Measurements from ENCODE around the gene CD44. TPM values are rescaled to one million over a fixed set of nuclear protein-coding genes. Genes with fewer than 3 reads are reported as not detected.
A peak's percentile ranks its signal among the peaks of the same experiment; 100 is the strongest.

Gene CD44
- polyA plus RNA-seq, 1 of the 3 experiments (the other 2 are of a cell fraction), result 457 TPM

DNA sequence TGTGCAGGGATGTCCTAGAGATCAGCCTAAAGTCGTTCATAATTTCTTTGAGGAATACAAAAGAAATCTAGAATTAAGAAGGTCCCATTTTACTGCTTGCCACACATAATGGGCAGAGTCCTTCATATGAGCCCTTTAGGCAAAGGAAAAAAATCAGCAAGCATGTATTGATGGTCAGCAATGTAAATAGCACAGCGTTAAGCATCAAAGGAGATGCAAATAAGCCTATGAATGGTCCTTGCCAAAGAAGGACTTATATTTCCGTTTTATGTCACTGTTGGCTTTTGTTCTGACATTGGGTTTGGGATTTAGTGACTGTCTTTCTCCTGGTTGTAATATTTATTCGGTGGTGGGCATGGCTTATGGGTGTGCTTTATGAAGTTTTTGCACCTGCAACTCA lies 69.8 kb downstream of the CD44 start:
- Histone ChIP-seq H3F3A (replicated peaks; ENCODE audit: insufficient read depth) (peaks cover 85% of the 10 kb centered on the region), H3K9me3 (no peaks in the 10 kb centered on the region), H3K4me1 (ENCODE audit: control insufficient read depth in 1 of 2, insufficient read depth in 2 of 2, low read depth in 1 of 2, low read length in 1 of 2) (peaks cover 0 to 6% of the 10 kb centered on the region in 2 experiments; a peak in 1 of 4 replicates), H3K9me2 (no peaks in the 10 kb centered on the region), H3K9ac (no peak overlapping the region), H3K36me3 (replicated peaks in 1 of 2; ENCODE audit: control insufficient read depth in 1 of 2, insufficient read depth in 2 of 2, low read length in 1 of 2) (peaks cover 21 to 89% of the 10 kb centered on the region in 2 experiments), H4K20me1 (ENCODE audit: insufficient read depth) (no peaks in the 10 kb centered on the region), H3K27me3 (ENCODE audit: insufficient read depth) (no peaks in the 10 kb centered on the region), H2AFZ (ENCODE audit: low read depth) (no peak overlapping the region), H3K27ac (ENCODE audit: low read depth in 2 of 2, low read length in 1 of 2) (no peak overlapping the region), H3K79me2 (ENCODE audit: insufficient read depth) (peaks cover 89% of the 10 kb centered on the region), H3K4me3 (ENCODE audit: low read depth in 2 of 2, low read length in 1 of 2) (no peak overlapping the region), H3K4me2 (no peak overlapping the region)
- 82% methylated on average over 4 of the region's 4 CpGs for WGBS (ENCODE audit: low lambda C conversion rate)
- TF ChIP-seq TCF12 (IDR thresholded peaks at IDR 0.05), result no peak
- no peak for TF ChIP-seq MEF2A (IDR thresholded peaks at IDR 0.05; ENCODE audit: borderline replicate concordance, low read depth)
- TF ChIP-seq EP300 (IDR thresholded peaks at IDR 0.05; ENCODE audit: borderline replicate concordance in 1 of 2, low read depth in 1 of 2, low read length in 1 of 2), result no peak
- TF ChIP-seq, protein P1, sequence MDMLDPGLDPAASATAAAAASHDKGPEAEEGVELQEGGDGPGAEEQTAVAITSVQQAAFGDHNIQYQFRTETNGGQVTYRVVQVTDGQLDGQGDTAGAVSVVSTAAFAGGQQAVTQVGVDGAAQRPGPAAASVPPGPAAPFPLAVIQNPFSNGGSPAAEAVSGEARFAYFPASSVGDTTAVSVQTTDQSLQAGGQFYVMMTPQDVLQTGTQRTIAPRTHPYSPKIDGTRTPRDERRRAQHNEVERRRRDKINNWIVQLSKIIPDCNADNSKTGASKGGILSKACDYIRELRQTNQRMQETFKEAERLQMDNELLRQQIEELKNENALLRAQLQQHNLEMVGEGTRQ (IDR thresholded peaks at IDR 0.05; ENCODE audit: borderline replicate concordance, low read depth, low read length), result no peak
- no peak for DNase-seq
- ChIA-PET POLR2A (no interaction called here), CTCF (no interaction called here)

DNA sequence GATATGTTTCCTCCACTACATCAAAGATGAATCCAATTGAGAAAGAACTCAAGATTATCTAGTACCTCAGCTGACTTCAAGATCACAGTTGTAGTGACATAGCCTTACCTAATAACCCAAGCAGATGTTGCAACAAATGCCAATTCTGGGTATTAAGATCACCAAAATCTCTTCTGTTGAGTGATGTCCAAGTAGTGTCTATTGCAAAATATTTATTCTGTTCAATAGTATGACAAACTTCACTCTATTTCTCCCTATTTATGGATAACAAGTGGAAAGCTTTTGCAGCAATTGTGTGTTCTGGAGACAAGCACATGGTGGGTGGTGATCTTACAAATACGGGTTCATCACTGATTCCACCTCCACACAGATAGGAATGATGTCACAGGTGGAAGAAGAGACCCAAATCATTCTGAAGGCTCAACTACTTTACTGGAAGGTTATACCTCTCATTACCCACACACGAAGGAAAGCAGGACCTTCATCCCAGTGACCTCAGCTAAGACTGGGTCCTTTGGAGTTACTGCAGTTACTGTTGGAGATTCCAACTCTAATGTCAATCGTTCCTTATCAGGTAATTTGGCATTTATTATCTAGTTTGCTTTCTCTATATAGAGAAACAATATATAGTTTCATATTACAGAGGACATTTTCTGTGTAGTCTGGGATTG lies 72.0 kb downstream of the CD44 start:
- CTCF ChIA-PET, result no interaction called here
- TF ChIP-seq POLR2AphosphoS5 (IDR thresholded peaks at IDR 0.05; ENCODE audit: low read depth, low read length), result no peak
- TF ChIP-seq, protein P2, sequence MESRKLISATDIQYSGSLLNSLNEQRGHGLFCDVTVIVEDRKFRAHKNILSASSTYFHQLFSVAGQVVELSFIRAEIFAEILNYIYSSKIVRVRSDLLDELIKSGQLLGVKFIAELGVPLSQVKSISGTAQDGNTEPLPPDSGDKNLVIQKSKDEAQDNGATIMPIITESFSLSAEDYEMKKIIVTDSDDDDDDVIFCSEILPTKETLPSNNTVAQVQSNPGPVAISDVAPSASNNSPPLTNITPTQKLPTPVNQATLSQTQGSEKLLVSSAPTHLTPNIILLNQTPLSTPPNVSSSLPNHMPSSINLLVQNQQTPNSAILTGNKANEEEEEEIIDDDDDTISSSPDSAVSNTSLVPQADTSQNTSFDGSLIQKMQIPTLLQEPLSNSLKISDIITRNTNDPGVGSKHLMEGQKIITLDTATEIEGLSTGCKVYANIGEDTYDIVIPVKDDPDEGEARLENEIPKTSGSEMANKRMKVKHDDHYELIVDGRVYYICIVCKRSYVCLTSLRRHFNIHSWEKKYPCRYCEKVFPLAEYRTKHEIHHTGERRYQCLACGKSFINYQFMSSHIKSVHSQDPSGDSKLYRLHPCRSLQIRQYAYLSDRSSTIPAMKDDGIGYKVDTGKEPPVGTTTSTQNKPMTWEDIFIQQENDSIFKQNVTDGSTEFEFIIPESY (IDR thresholded peaks at IDR 0.05; ENCODE audit: borderline replicate concordance, low read depth), result no peak
- TF ChIP-seq NRF1 (IDR thresholded peaks at IDR 0.05; ENCODE audit: low read depth, low read length), result no peak
- no peak for TF ChIP-seq EZH2phosphoT487 (IDR thresholded peaks at IDR 0.05; ENCODE audit: borderline replicate concordance, low read depth)
- TF ChIP-seq TCF12 (IDR thresholded peaks at IDR 0.05), result no peak
- TF ChIP-seq, protein P3, sequence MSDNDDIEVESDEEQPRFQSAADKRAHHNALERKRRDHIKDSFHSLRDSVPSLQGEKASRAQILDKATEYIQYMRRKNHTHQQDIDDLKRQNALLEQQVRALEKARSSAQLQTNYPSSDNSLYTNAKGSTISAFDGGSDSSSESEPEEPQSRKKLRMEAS (IDR thresholded peaks at IDR 0.05; ENCODE audit: low read depth), result no peak
- no peak for TF ChIP-seq RFX5 (IDR thresholded peaks at IDR 0.05; ENCODE audit: low read length)
- TF ChIP-seq, protein P4, sequence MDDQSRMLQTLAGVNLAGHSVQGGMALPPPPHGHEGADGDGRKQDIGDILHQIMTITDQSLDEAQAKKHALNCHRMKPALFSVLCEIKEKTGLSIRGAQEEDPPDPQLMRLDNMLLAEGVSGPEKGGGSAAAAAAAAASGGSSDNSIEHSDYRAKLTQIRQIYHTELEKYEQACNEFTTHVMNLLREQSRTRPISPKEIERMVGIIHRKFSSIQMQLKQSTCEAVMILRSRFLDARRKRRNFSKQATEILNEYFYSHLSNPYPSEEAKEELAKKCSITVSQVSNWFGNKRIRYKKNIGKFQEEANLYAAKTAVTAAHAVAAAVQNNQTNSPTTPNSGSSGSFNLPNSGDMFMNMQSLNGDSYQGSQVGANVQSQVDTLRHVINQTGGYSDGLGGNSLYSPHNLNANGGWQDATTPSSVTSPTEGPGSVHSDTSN (IDR thresholded peaks at IDR 0.05), result no peak
- no peak for TF ChIP-seq TAF1 (IDR thresholded peaks at IDR 0.05; ENCODE audit: borderline replicate concordance, low read depth, low read length)
- Histone ChIP-seq H3K4me3 (ENCODE audit: low read depth in 2 of 2, low read length in 1 of 2) (no peak overlapping the region), H3K9me3 (no peaks in the 10 kb centered on the region), H3K4me1 (ENCODE audit: control insufficient read depth in 1 of 2, insufficient read depth in 2 of 2, low read depth in 1 of 2, low read length in 1 of 2) (peaks cover 0 to 17% of the 10 kb centered on the region in 2 experiments; a peak in 2 of 4 replicates), H3K27me3 (ENCODE audit: insufficient read depth) (no peaks in the 10 kb centered on the region), H3K9me2 (no peaks in the 10 kb centered on the region), H3K79me2 (ENCODE audit: insufficient read depth) (peaks cover 79% of the 10 kb centered on the region), H3F3A (replicated peaks; ENCODE audit: insufficient read depth) (peaks cover 80% of the 10 kb centered on the region), H2AFZ (ENCODE audit: low read depth) (no peak overlapping the region), H3K36me3 (replicated peaks in 1 of 2; ENCODE audit: control insufficient read depth in 1 of 2, insufficient read depth in 2 of 2, low read length in 1 of 2) (peaks cover 8 to 77% of the 10 kb centered on the region in 2 experiments), H3K4me2 (no peak overlapping the region), H3K27ac (ENCODE audit: low read depth in 2 of 2, low read length in 1 of 2) (0 out of 4 replicates have a peak overlapping the region, but pooled peaks of 1 of the 2 experiments have one; percentile 91), H3K9ac (no peak overlapping the region), H4K20me1 (ENCODE audit: insufficient read depth) (no peaks in the 10 kb centered on the region)
- WGBS (ENCODE audit: low lambda C conversion rate), result 81% methylated on average over 3 of the region's 3 CpGs
- no peak for DNase-seq
- POLR2A ChIA-PET, result no interaction called here
